Measurements from ENCODE around the gene FRA10AC1.

DNA sequence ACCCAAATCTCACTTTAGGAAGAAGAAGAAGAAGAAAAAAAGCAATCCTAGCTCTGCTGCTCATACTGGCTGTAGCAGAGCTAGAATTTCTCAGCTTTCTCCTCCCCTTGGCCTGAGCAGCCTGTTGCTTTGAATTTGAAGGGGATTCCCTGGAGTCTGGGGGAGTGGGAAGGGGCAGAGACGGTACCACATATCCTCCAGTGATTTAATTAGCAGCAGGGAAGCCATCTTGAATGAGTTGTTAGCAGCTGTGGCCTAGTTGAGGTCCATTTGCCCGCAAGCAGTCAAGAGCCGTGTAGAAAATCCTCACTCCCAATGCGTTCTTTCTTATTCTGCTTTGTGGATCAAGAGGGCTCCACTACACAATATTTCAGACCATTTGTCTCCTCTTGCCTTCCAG lies 73.5 kb downstream of the FRA10AC1 start:
- TF ChIP-seq, protein P1, sequence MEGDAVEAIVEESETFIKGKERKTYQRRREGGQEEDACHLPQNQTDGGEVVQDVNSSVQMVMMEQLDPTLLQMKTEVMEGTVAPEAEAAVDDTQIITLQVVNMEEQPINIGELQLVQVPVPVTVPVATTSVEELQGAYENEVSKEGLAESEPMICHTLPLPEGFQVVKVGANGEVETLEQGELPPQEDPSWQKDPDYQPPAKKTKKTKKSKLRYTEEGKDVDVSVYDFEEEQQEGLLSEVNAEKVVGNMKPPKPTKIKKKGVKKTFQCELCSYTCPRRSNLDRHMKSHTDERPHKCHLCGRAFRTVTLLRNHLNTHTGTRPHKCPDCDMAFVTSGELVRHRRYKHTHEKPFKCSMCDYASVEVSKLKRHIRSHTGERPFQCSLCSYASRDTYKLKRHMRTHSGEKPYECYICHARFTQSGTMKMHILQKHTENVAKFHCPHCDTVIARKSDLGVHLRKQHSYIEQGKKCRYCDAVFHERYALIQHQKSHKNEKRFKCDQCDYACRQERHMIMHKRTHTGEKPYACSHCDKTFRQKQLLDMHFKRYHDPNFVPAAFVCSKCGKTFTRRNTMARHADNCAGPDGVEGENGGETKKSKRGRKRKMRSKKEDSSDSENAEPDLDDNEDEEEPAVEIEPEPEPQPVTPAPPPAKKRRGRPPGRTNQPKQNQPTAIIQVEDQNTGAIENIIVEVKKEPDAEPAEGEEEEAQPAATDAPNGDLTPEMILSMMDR (conservative IDR thresholded peaks at IDR 0.05; ENCODE audit: low read depth, low read length): no peak
- no peak for TF ChIP-seq EZH2 (IDR thresholded peaks at IDR 0.05; ENCODE audit: borderline replicate concordance, low read depth, low read length, poor library complexity, severe bottlenecking)
